Measurements from ENCODE around the gene TFE3.

Gene TFE3, protein sequence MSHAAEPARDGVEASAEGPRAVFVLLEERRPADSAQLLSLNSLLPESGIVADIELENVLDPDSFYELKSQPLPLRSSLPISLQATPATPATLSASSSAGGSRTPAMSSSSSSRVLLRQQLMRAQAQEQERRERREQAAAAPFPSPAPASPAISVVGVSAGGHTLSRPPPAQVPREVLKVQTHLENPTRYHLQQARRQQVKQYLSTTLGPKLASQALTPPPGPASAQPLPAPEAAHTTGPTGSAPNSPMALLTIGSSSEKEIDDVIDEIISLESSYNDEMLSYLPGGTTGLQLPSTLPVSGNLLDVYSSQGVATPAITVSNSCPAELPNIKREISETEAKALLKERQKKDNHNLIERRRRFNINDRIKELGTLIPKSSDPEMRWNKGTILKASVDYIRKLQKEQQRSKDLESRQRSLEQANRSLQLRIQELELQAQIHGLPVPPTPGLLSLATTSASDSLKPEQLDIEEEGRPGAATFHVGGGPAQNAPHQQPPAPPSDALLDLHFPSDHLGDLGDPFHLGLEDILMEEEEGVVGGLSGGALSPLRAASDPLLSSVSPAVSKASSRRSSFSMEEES

GRCh38 chrX:49043220-49043986, at the start of gene TFE3:
Gene TFE3, minus strand, starts transcription at chrX:49043357. Its CDS starts 131 bp downstream, at chrX:49043226.
- Histone ChIP-seq H3K4me2 (ENCODE audit: low read depth, low read length) (peak within 1 kb of the TSS; percentile 90), H2AFZ (ENCODE audit: low read length) (peak within 1 kb of the TSS; percentile 91)

DNA sequence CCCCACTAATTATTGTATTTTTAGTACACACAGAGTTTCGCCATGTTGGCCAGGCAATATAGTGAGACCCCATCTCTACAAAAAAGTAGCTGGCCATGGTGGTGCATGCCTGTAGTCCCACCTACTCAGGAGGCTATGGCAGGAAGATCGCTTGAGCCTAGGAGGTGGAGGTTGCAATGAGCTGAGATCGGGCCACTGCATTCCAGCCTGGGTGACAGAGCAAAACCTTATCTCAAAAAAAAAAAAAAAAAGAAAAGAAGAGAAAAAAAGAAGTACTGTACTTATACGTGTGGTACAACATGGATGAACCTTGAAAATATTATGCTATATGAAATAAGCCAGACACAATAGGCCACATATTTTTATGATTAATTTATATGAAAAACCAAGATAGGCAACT, 46.4 kb upstream of the TFE3 start:
- Histone ChIP-seq H3K27ac (ENCODE audit: low read length) (no peak overlapping the region), H3K36me3 (replicated peaks; ENCODE audit: insufficient read depth, low read length) (no peaks in the 10 kb centered on the region), H3K9me3 (replicated peaks; ENCODE audit: insufficient read depth, low read length) (no peaks in the 10 kb centered on the region), H4K20me1 (ENCODE audit: insufficient read depth, low read length) (no peaks in the 10 kb centered on the region), H3K79me2 (ENCODE audit: low read length) (no peaks in the 10 kb centered on the region), H3K4me2 (ENCODE audit: low read depth, low read length) (no peak overlapping the region), H3F3A (ENCODE audit: insufficient read depth, low read length) (no peaks in the 10 kb centered on the region), H3K9me2 (replicated peaks; ENCODE audit: insufficient read depth, low read length) (no peaks in the 10 kb centered on the region), H3K9ac (ENCODE audit: low read length) (no peak overlapping the region), H2AFZ (ENCODE audit: low read length) (no peak overlapping the region), H3K4me3 (ENCODE audit: low read length) (no peak overlapping the region), H3K27me3 (replicated peaks; ENCODE audit: insufficient read depth, low read length) (no peaks in the 10 kb centered on the region), H3K4me1 (ENCODE audit: low read length) (no peaks in the 10 kb centered on the region)
- TF ChIP-seq EZH2 (optimal IDR thresholded peaks at IDR 0.05; ENCODE audit: low read depth, low read length) (no peak), EZH2phosphoT487 (IDR thresholded peaks at IDR 0.05; ENCODE audit: low read length) (no peak), CTCF (IDR thresholded peaks at IDR 0.05; ENCODE audit: low read length) (no peak)
- no peak for DNase-seq

More at GRCh38 chrX:49043220-49043986, at the start of gene TFE3:
- Histone ChIP-seq H3K4me1 (ENCODE audit: low read length) (peaks cover 15% of the 10 kb centered on the region), H3K4me3 (ENCODE audit: low read length) (peak within 1 kb of the TSS; percentile 73), H4K20me1 (ENCODE audit: insufficient read depth, low read length) (no peaks in the 10 kb centered on the region), H3K9me3 (replicated peaks; ENCODE audit: insufficient read depth, low read length) (no peaks in the 10 kb centered on the region), H3K27ac (ENCODE audit: low read length) (peak within 1 kb of the TSS; percentile 68), H3K9ac (ENCODE audit: low read length) (peak within 1 kb of the TSS; percentile 91), H3K79me2 (ENCODE audit: low read length) (peaks cover 21% of the 10 kb centered on the region), H3F3A (ENCODE audit: insufficient read depth, low read length) (peaks cover 7% of the 10 kb centered on the region; the same call in 1 of the 2 replicates), H3K36me3 (replicated peaks; ENCODE audit: insufficient read depth, low read length) (no peaks in the 10 kb centered on the region), H3K9me2 (replicated peaks; ENCODE audit: insufficient read depth, low read length) (no peaks in the 10 kb centered on the region), H3K27me3 (replicated peaks; ENCODE audit: insufficient read depth, low read length) (no peaks in the 10 kb centered on the region)
- TF ChIP-seq EZH2phosphoT487 (IDR thresholded peaks at IDR 0.05; ENCODE audit: low read length) (no peak), CTCF (IDR thresholded peaks at IDR 0.05; ENCODE audit: low read length) (peak; percentile 54)
- DNase-seq: peak; percentile 97

DNA sequence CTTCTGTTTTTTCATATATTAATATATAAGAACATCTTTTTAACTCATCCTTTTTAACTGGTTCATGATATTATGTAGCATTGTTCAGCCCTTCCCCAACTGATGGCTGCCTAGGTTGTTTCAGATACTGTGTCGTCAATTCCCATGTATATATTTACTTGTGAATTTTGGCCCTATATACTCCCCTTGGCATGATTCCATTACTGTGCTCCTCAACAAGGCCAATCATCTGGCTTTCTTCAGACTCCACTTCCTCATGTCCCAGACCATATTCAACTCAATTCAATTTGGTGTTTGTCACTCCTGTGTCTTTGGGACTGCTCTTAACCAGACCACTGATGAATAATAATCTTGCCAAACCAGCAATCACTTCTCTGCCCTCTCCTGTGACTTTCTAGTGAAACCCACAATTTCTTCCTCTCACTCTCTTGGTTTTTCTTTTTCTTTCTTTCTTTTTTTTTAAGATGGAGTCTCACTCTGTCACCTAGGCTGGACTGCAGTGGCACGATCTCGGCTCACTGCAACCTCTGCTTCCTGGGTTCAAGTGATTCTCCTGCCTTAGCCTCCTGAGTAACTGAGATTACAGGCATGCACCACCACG, 39.2 kb upstream of the TFE3 start:
- H3K79me2 ChIP-seq (ENCODE audit: low read length): 0 out of 2 replicates have a peak, but pooled peaks cover 2% of the 10 kb centered on the region
- H3K27me3 ChIP-seq (replicated peaks; ENCODE audit: insufficient read depth, low read length): no peaks in the 10 kb centered on the region
- no peak overlapping the region for H3K4me3 ChIP-seq (ENCODE audit: low read length)
- H3F3A ChIP-seq (ENCODE audit: insufficient read depth, low read length): no peaks in the 10 kb centered on the region
- H2AFZ ChIP-seq (ENCODE audit: low read length): no peak overlapping the region
- H3K36me3 ChIP-seq (replicated peaks; ENCODE audit: insufficient read depth, low read length): no peaks in the 10 kb centered on the region
- H3K4me2 ChIP-seq (ENCODE audit: low read depth, low read length): no peak overlapping the region
- no peaks in the 10 kb centered on the region for H3K4me1 ChIP-seq (ENCODE audit: low read length)
- no peak for DNase-seq
- H3K9me2 ChIP-seq (replicated peaks; ENCODE audit: insufficient read depth, low read length): no peaks in the 10 kb centered on the region
- TF ChIP-seq EZH2phosphoT487 (IDR thresholded peaks at IDR 0.05; ENCODE audit: low read length) (no peak), CTCF (IDR thresholded peaks at IDR 0.05; ENCODE audit: low read length) (no peak), EZH2 (optimal IDR thresholded peaks at IDR 0.05; ENCODE audit: low read depth, low read length) (no peak)
- H3K9ac ChIP-seq (ENCODE audit: low read length): no peak overlapping the region
- H3K9me3 ChIP-seq (replicated peaks; ENCODE audit: insufficient read depth, low read length): no peaks in the 10 kb centered on the region
- no peaks in the 10 kb centered on the region for H4K20me1 ChIP-seq (ENCODE audit: insufficient read depth, low read length)
- H3K27ac ChIP-seq (ENCODE audit: low read length): no peak overlapping the region
